Medulla oblongata (tissue), 1 donor: ENCODE results near the gene FANCM.

Experiments
- DNase-seq: peaks from one replicate; pipeline ENCODE4 v3.0.0-alpha.2; 2015; ENCODE audit errors: extremely low spot score

Gene FANCM, protein sequence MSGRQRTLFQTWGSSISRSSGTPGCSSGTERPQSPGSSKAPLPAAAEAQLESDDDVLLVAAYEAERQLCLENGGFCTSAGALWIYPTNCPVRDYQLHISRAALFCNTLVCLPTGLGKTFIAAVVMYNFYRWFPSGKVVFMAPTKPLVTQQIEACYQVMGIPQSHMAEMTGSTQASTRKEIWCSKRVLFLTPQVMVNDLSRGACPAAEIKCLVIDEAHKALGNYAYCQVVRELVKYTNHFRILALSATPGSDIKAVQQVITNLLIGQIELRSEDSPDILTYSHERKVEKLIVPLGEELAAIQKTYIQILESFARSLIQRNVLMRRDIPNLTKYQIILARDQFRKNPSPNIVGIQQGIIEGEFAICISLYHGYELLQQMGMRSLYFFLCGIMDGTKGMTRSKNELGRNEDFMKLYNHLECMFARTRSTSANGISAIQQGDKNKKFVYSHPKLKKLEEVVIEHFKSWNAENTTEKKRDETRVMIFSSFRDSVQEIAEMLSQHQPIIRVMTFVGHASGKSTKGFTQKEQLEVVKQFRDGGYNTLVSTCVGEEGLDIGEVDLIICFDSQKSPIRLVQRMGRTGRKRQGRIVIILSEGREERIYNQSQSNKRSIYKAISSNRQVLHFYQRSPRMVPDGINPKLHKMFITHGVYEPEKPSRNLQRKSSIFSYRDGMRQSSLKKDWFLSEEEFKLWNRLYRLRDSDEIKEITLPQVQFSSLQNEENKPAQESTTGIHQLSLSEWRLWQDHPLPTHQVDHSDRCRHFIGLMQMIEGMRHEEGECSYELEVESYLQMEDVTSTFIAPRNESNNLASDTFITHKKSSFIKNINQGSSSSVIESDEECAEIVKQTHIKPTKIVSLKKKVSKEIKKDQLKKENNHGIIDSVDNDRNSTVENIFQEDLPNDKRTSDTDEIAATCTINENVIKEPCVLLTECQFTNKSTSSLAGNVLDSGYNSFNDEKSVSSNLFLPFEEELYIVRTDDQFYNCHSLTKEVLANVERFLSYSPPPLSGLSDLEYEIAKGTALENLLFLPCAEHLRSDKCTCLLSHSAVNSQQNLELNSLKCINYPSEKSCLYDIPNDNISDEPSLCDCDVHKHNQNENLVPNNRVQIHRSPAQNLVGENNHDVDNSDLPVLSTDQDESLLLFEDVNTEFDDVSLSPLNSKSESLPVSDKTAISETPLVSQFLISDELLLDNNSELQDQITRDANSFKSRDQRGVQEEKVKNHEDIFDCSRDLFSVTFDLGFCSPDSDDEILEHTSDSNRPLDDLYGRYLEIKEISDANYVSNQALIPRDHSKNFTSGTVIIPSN (N-terminal part only)

DNA sequence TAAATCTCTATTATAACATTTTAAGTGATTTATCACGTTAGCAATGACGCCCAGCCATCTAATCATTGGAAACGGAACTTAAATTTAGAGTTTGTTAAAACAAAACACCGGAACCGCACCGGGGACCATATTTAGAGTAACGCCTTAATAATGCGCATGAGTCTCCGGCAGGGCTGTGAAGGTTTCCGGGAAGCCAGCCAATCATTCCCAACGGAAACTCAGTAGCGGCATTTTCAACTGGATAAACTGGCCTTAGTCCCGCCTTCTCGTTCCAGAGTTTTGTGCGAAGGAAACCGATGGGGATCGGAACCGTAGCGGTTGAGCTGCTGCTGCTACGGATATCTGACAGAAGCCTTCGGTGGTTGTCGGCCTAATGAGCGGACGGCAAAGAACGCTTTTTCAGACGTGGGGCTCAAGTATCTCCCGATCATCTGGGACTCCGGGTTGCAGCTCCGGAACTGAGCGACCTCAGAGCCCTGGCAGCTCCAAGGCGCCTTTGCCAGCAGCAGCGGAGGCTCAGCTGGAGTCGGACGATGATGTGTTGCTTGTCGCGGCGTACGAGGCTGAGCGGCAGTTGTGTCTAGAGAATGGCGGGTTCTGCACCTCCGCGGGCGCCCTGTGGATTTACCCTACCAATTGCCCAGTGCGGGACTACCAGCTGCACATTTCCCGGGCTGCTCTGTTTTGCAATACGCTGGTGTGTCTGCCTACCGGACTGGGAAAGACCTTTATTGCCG, at the start of gene FANCM:
Gene FANCM (plus strand): TSS at position 272 of the 737 bp plus-strand sequence. CDS start 102 bp downstream, at position 374.
- peak; percentile 98 for DNase-seq

DNA sequence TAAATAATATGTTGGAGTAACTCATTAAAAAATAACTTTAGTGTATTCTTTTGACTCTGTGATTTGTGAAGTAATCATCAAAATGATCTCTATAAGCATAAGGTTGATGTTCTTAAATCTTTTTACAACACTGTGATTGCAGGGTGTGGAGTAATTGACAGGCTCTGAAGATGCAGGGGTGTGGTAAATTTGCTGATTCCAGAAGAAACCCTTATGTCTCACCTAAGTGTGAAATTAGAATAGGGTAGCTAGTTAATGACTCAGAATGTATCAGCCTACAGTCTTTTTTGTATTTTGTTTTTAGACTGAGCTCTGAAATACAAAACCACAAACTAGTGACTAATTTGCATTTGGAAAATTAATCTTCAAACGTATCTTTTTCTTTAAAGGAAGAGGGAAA, 45.9 kb upstream of the FANCM start:
- no peak for DNase-seq

- DNase-seq: no peak
Observed at GRCh38 chr14:45091710-45092109, 44.0 kb upstream of the FANCM start.

- no peak for DNase-seq
Observed at GRCh38 chr14:45094275-45094674, 41.5 kb upstream of the FANCM start.

GRCh38 chr14:45095143-45095542, 40.6 kb upstream of the FANCM start:
- DNase-seq: no peak

- DNase-seq: no peak
Observed at GRCh38 chr14:45096218-45096617, 39.5 kb upstream of the FANCM start.

DNA sequence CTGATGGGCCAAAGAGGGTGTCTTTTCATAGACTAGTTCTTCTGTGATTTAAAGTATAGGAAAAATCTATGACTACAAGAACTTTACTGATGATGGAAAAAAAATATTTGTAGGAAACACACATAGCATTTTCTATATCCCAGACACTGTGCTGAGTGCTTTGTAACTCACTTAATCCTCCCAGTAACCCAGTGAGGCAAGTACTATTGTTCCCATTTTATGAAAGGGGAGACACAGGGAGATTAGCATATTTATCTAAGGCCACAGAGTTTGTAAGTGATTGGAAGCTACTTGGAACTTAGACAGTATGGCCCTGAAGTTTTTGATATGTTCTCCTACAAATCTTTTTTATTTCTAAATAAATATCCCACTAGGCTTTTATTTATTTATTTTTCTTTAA, 31.9 kb upstream of the FANCM start:
- no peak for DNase-seq

DNA sequence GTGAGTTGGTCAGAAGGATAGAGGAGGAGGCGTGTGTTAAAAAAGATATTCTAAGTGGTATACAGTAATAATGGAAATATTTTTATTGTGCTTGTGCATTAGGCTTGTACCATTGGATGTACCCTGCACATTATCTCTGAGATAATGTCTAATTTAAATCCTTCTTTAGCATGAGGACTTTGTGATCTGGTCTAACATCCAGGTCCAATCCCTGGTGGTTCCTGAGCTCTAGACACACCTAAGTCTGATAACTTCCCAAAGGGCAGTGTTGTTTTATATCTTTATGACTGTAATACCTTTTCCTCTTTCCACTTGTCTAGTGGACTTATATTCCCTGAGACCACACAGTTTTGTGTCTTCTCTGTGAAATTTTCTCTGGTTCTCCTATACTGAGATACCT, 31.2 kb upstream of the FANCM start:
- no peak for DNase-seq

- no peak for DNase-seq
Observed at GRCh38 chr14:45112896-45113781, 22.6 kb upstream of the FANCM start.

DNA sequence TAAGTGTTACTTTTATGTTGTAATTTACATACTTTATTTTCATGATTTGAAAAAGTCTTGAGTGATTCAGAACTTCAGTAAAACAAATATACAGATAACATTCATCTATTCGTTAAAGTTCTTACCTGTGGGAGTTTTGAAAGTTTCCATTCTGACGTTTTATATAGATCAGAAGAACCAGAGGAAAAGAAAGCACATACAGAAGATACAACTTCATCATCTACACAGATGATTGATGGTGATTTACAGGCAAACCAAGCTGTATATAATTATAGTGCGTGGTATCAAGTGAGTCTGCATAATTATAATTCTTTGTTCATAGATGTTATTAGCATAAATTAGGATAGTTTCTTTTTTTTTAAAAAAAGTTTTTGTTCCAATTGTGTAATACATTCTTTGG, 21.4 kb upstream of the FANCM start:
- no peak for DNase-seq

DNA sequence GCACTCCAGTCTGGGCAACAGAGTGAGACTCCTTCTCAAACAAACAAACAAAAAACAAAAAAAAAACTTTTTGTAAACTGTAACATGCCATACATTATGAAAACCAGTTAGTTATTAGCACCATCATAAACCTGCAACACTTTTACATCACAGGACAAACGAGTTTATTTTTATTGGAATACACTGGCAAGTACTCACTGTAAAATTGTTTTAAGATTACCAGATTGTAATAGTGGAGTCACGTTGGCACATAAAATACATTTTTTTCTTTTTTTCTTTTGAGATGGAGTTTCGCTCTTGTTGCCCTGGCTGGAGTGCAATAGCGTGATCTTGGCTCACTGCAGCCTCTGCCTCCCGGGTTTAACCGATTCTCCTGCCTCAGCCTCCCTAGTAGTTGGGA, 17.1 kb upstream of the FANCM start:
- DNase-seq: no peak

GRCh38 chr14:45120096-45120495, 15.6 kb upstream of the FANCM start:
- DNase-seq: no peak

GRCh38 chr14:45123271-45123670, 12.5 kb upstream of the FANCM start:
- DNase-seq: no peak

DNA sequence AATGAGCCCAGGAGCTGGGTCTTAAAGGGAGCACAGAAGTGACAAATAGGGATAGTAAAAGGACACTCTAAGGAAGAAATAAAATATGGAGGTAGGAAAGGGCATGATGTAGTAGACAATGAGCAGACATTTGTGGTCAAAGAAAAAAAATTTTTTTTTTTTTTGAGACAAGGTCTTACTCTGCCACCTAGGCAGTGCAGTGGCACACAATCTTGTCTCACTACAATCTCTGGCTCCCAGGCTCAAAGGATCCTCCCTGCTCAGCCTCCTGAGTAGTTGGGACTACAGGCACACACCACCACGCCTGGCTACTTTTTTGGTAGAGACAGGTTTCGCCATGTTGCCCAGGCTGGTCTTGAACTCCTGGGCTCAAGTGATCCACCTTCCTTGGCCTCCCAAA, 10.0 kb upstream of the FANCM start:
- DNase-seq: no peak

DNA sequence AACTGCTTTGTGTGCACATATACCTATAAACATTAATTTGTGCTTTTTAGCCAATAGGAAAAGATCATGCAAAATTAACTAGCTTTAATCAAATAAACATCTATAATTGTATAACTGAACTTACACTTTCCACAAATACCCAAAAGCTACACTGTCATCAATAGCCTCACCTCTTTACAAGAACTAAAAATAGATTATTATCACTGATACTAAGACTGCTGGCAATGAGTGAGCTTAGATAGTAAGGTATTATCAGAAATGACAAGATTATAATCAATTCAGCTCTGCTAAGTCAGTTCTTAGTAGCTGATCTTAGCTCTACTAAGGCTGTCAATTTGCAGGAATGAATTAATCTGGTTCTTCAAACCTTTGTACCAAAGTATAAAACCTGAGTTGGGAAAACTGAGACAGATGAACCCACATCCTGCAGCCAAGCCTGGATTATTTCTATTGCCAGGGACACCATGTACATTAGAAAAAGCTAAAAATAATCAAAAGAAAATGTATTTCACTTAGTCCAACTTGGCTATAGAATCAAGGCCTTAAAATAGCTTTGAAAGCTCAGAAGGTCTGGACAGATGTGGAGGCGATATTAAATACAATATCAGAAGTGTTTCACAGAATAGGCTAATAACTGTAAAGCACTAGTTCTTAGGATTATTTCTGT, 6.6 kb upstream of the FANCM start:
- DNase-seq: no peak

DNA sequence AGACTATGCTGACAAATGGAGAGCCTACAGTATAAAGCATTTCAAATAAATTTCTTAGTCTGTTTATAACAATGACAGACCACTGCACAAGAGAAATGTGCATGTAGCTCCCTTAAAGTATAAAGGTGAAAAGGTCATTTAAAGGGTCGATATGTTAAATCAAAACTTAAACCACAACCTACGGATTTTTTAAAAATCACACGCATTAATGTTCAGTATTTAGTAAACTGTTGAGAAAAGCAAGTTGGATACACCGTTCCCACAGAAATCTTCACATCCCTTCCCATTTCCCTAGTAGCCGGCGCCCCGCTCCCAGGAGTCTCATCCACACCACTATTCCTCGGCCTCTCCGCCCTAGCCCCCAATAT, 2.1 kb upstream of the FANCM start:
- DNase-seq: peak; percentile 9

DNA sequence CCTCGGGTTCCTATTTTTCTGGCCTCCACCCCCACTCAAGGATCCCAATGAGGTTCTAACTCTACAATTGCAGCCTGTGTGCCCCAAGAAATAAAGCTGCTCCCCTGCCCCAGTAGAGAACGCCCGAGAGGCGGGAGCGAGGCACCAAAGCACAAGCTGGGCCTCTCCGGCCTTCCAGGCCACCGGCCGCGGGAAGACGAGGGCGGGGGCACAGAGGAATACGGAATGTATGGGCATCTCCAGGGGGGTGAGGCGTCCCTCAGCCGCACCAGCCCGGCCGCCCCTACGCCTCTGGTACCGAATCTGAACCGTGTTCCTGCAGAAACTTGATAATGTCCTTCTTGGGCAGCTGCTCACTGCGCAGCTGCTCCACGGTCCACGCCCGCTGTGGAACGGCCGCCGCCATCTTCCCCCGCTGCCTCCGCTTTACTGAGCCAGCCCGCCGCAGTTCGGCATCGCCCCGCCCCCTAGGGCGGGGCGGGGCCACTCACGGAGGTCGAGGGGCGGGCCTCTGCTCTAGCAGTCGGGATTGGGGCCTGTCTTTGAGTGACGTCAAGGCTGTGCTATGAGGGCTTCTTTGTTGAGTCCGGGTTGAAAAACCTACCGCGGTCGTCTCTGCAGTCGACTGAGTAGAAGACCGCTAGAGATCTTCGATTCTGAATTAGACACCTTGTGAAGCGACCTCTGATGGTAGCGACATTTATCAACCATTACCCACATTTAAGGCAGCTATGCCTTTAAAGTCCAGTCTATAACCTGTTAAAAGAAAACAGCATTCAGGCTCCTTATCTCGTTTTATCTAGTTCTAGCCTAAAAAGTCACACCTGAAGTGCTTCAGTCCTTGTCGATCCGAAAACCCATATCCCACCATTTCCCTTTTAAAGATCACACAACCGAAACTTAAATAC, 1.4 kb upstream of the FANCM start, which contains the start of gene FKBP3:
Gene FKBP3 (minus strand): TSS at position 431 of the 908 bp plus-strand sequence. CDS start 25 bp downstream, at position 406.
- DNase-seq: peak; percentile 100

DNA sequence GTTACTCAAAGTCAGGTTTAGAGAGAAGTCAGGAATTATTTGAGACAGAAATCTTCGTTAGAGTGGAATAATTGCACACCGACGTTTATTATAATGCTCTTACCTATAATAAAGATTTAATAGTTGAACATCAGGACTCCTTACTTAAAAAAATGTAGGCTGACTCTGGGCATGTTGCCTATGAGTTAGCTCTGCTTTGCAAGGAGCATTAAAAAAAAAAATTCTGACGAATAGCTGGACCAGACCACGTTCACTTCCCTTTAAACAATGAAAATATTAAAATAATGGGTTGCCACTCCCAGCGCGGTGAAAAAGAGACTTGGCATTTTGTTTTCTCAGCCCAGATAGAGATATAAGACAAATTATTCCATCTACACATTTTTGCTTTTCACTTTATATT, 574 bp upstream of the FANCM start:
- no peak for DNase-seq

DNA sequence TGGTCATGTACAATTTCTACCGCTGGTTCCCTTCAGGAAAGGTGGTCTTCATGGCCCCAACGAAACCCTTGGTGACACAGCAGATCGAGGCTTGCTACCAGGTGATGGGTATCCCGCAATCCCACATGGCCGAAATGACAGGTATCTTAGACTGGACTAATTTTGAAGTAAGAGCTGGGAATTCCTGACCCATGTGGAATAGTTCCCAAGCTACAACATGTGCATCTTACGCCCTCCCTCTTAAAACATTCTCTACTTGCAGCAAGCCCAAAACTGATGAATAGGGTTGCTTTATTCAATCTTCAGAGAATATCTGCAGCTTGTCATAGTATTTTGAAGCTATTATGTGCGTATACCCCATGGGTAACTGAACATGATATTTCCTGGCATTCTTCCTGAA, 669 bp downstream of the FANCM start:
- no peak for DNase-seq
